ENCODE results near the gene GNAQ. TPM values are rescaled to one million over a fixed set of nuclear protein-coding genes. Genes with fewer than 3 reads are reported as not detected.

GNAQ gene
- total RNA-seq, 1 donor: 58.0 TPM

- no peak for TF ChIP-seq CTCF (IDR thresholded peaks at IDR 0.05; ENCODE audit: insufficient read depth, low read length)
- no peak overlapping the region for H3K4me3 ChIP-seq (ENCODE audit: low read depth, low read length)
- DNase-seq (ENCODE audit: low read depth): no peak
Measured at GRCh38 chr9:78033870-78034269, 2.3 kb upstream of the GNAQ start.

GRCh38 chr9:78032730-78033457 lies 1.3 kb upstream of the GNAQ start:
- no peak for DNase-seq (ENCODE audit: low read depth)
- peak overlapping the region; percentile 91 for H3K4me3 ChIP-seq (ENCODE audit: low read depth, low read length)
- TF ChIP-seq CTCF (IDR thresholded peaks at IDR 0.05; ENCODE audit: insufficient read depth, low read length): no peak

GRCh38 chr9:78031893-78032729 lies 500 bp upstream of the GNAQ start:
- DNase-seq (ENCODE audit: low read depth): peak; percentile 93
- no peak for TF ChIP-seq CTCF (IDR thresholded peaks at IDR 0.05; ENCODE audit: insufficient read depth, low read length)
- peak overlapping the region; percentile 91 for H3K4me3 ChIP-seq (ENCODE audit: low read depth, low read length)

GRCh38 chr9:78030553-78031443 lies 813 bp downstream of the GNAQ start:
- peak overlapping the region; percentile 91 for H3K4me3 ChIP-seq (ENCODE audit: low read depth, low read length)
- DNase-seq (ENCODE audit: low read depth): peak; percentile 25
- TF ChIP-seq CTCF (IDR thresholded peaks at IDR 0.05; ENCODE audit: insufficient read depth, low read length): no peak

- H3K4me3 ChIP-seq (ENCODE audit: low read depth, low read length): peak overlapping the region; percentile 91
- no peak for DNase-seq (ENCODE audit: low read depth)
- TF ChIP-seq CTCF (IDR thresholded peaks at IDR 0.05; ENCODE audit: insufficient read depth, low read length): no peak
Measured at GRCh38 chr9:78030296-78030552, 1.4 kb downstream of the GNAQ start.

- DNase-seq (ENCODE audit: low read depth): peak; percentile 64
- H3K4me3 ChIP-seq (ENCODE audit: low read depth, low read length): peak overlapping the region; percentile 91
- TF ChIP-seq CTCF (IDR thresholded peaks at IDR 0.05; ENCODE audit: insufficient read depth, low read length): no peak
Measured at GRCh38 chr9:78029551-78030295, 1.9 kb downstream of the GNAQ start.

Data from fibroblast of the aortic adventitia (primary cell).